ENCODE data around the gene NCAM1. TPM values are rescaled to one million over a fixed set of nuclear protein-coding genes. Genes with fewer than 3 reads are reported as not detected.

Gene NCAM1
- polyA plus RNA-seq, 2 of the 4 experiments (the other 2 are of a cell fraction), result 0.01 to 0.12 TPM

- TF ChIP-seq HOXB13 (CRISPR knock-in tag; IDR thresholded peaks at IDR 0.05; ENCODE audit: low read depth), result no peak
- TF ChIP-seq MAZ (IDR thresholded peaks at IDR 0.05; ENCODE audit: borderline replicate concordance, low read depth, low read length), result no peak
- no peak for TF ChIP-seq NR3C1 (IDR thresholded peaks at IDR 0.05)
- TF ChIP-seq HEYL (CRISPR knock-in tag; IDR thresholded peaks at IDR 0.05), result no peak
- no peak for TF ChIP-seq RARB (CRISPR knock-in tag; IDR thresholded peaks at IDR 0.05)
- TF ChIP-seq HDAC2 (IDR thresholded peaks at IDR 0.05), result no peak
- no peaks in the 10 kb centered on the region for H3K4me1 ChIP-seq
- no peak for DNase-seq (ENCODE audit: low read depth in 1 of 2, low spot score in 1 of 2)
- ChIA-PET CTCF (interaction anchor here (1.5 kb wide), 1 partner anchor 22 kb away, joined by 3 read pairs; no protein-coding TSS in a partner anchor), POLR2A (no interaction called here)
- no peak for FAIRE-seq
- H3K4me3 ChIP-seq, result no peak overlapping the region
- no peak for ATAC-seq
- H3K27ac ChIP-seq, result no peak overlapping the region
- no peaks in the 10 kb centered on the region for H3K9me3 ChIP-seq
- H3K4me2 ChIP-seq, result no peak overlapping the region
- 73% methylated on average over 6 of the region's 7 CpGs for WGBS (ENCODE audit: missing lambda C conversion rate)
Measured at GRCh38 chr11:113267493-113267892, 306.3 kb downstream of the NCAM1 start.

GRCh38 chr11:113269096-113269495, 307.9 kb downstream of the NCAM1 start:
- ChIA-PET CTCF (interaction anchor here (1.2 kb wide), 1 partner anchor 15 kb away, joined by 4 read pairs; no protein-coding TSS in a partner anchor), POLR2A (no interaction called here)
- no CpG with 5 or more reads among the region's 2 CpGs for WGBS (ENCODE audit: missing lambda C conversion rate)
- TF ChIP-seq ZC3H11A (IDR thresholded peaks at IDR 0.05) (no peak), NFE2L2 (conservative IDR thresholded peaks at IDR 0.05; ENCODE audit: low read length) (no peak), FOSL2 (IDR thresholded peaks at IDR 0.05) (no peak), FOSL2 (CRISPR knock-in tag; IDR thresholded peaks at IDR 0.05) (no peak), RAD21 (conservative IDR thresholded peaks at IDR 0.05 in 1 of 2, IDR thresholded peaks at IDR 0.05 in 1 of 2) (no peak), RARB (CRISPR knock-in tag; IDR thresholded peaks at IDR 0.05) (no peak), RNF2 (IDR thresholded peaks at IDR 0.05; ENCODE audit: borderline replicate concordance, low read depth) (no peak), EHMT2 (IDR thresholded peaks at IDR 0.05; ENCODE audit: low read depth) (no peak), SMC3 (IDR thresholded peaks at IDR 0.05) (no peak), JUNB (IDR thresholded peaks at IDR 0.05) (no peak), TFCP2L1 (CRISPR knock-in tag; IDR thresholded peaks at IDR 0.05) (no peak), CHD4 (IDR thresholded peaks at IDR 0.05; ENCODE audit: borderline replicate concordance) (no peak), CTCF (IDR thresholded peaks at IDR 0.05) (no peak)
- Histone ChIP-seq H3K4me1 (no peaks in the 10 kb centered on the region), H3K4me3 (no peak overlapping the region), H3K4me2 (no peak overlapping the region), H3K27ac (no peak overlapping the region), H3K9me3 (no peaks in the 10 kb centered on the region)
- no peak for FAIRE-seq
- ATAC-seq, result no peak
- no peak for DNase-seq (ENCODE audit: low read depth in 1 of 2, low spot score in 1 of 2)

GRCh38 chr11:113269636-113270035, 308.4 kb downstream of the NCAM1 start:
- ChIA-PET POLR2A (no interaction called here), CTCF (no interaction called here)
- no peak for FAIRE-seq

DNA sequence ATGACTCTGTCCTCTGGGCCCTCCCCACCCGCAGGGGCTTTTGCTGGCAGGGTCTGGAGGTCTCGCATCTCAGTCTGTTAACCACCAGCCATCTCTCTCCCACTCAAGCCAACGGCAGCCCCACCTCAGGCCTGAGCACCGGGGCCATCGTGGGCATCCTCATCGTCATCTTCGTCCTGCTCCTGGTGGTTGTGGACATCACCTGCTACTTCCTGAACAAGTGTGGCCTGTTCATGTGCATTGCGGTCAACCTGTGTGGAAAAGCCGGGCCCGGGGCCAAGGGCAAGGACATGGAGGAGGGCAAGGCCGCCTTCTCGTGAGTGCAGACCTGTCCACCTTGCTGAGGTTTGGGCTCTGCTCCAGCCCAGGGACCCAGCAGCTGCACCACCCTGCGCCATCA, 308.9 kb downstream of the NCAM1 start:
- WGBS (ENCODE audit: missing lambda C conversion rate), result 70% methylated on average over 7 of the region's 13 CpGs

More at GRCh38 chr11:113269636-113270035, 308.4 kb downstream of the NCAM1 start:
- H3K27ac ChIP-seq, result no peak overlapping the region
- WGBS (ENCODE audit: missing lambda C conversion rate), result 31% methylated on average over 4 of the region's 5 CpGs
- no peak for DNase-seq (ENCODE audit: low read depth in 1 of 2, low spot score in 1 of 2)
- no peaks in the 10 kb centered on the region for H3K4me1 ChIP-seq
- no peak overlapping the region for H3K4me2 ChIP-seq
- no peak for ATAC-seq
- TF ChIP-seq TP53 (CRISPR knock-in tag; IDR thresholded peaks at IDR 0.05), result no peak
- TF ChIP-seq, protein P1, sequence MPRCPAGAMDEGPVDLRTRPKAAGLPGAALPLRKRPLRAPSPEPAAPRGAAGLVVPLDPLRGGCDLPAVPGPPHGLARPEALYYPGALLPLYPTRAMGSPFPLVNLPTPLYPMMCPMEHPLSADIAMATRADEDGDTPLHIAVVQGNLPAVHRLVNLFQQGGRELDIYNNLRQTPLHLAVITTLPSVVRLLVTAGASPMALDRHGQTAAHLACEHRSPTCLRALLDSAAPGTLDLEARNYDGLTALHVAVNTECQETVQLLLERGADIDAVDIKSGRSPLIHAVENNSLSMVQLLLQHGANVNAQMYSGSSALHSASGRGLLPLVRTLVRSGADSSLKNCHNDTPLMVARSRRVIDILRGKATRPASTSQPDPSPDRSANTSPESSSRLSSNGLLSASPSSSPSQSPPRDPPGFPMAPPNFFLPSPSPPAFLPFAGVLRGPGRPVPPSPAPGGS (IDR thresholded peaks at IDR 0.05), result no peak
- H3K4me3 ChIP-seq, result no peak overlapping the region
- no peaks in the 10 kb centered on the region for H3K9me3 ChIP-seq

More for the DNA sequence above, 308.9 kb downstream of the NCAM1 start:
- H3K4me1 ChIP-seq, result no peaks in the 10 kb centered on the region
- ChIA-PET CTCF (no interaction called here), POLR2A (no interaction called here)
- no peak overlapping the region for H3K4me2 ChIP-seq
- FAIRE-seq (no peak), ATAC-seq (no peak), DNase-seq (ENCODE audit: low read depth in 1 of 2, low spot score in 1 of 2) (no peak)
- H3K9me3 ChIP-seq, result no peaks in the 10 kb centered on the region
- no peak overlapping the region for H3K27ac ChIP-seq
- no peak overlapping the region for H3K4me3 ChIP-seq
- no peak for TF ChIP-seq MAZ (IDR thresholded peaks at IDR 0.05; ENCODE audit: borderline replicate concordance, low read depth, low read length)
- TF ChIP-seq FOXS1 (CRISPR knock-in tag; IDR thresholded peaks at IDR 0.05), result no peak
- TF ChIP-seq E2F6 (IDR thresholded peaks at IDR 0.05; ENCODE audit: borderline replicate concordance, low read depth), result no peak
- TF ChIP-seq, protein P2, sequence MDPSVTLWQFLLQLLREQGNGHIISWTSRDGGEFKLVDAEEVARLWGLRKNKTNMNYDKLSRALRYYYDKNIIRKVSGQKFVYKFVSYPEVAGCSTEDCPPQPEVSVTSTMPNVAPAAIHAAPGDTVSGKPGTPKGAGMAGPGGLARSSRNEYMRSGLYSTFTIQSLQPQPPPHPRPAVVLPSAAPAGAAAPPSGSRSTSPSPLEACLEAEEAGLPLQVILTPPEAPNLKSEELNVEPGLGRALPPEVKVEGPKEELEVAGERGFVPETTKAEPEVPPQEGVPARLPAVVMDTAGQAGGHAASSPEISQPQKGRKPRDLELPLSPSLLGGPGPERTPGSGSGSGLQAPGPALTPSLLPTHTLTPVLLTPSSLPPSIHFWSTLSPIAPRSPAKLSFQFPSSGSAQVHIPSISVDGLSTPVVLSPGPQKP (IDR thresholded peaks at IDR 0.05; ENCODE audit: low read depth, low read length), result no peak
- TF ChIP-seq CTCF (IDR thresholded peaks at IDR 0.05), result no peak
- TF ChIP-seq CEBPB (IDR thresholded peaks at IDR 0.05), result no peak

Data from A549 (cell line).